HepG2 (cell line): Measurements from ENCODE around the gene ZFP36L2. TPM values are rescaled to one million over a fixed set of nuclear protein-coding genes. Genes with fewer than 3 reads are reported as not detected.

ENCODE experiments used
- CHD4 ChIP-seq: fragments of 200-600 bp; sonication (generic); IDR thresholded peaks from 2 replicates; pipeline ENCODE4 v1.7.0; 2017; ENCODE audit warnings: mild to moderate bottlenecking, low read length, borderline replicate concordance
- DZIP1 ChIP-seq: sonication (generic); formaldehyde crosslinking; IDR thresholded peaks from 2 replicates; pipeline ENCODE4 v1.5.0; 2020; ENCODE audit warnings: mild to moderate bottlenecking, missing genetic modification reagents
- E2F1 ChIP-seq: sonication (generic); formaldehyde crosslinking; IDR thresholded peaks from 2 replicates; pipeline ENCODE4 v1.5.0; 2020; ENCODE audit warnings: missing genetic modification reagents
- ERF ChIP-seq: IDR thresholded peaks from 2 replicates; pipeline ENCODE4 v1.6.1; 2018; ENCODE audit warnings: missing biosample characterization, missing genetic modification reagents
- KAT8 ChIP-seq: IDR thresholded peaks from 2 replicates; pipeline ENCODE4 v1.6.1; 2016; ENCODE audit warnings: missing genetic modification reagents, missing compliant biosample characterization
- MBNL3 ChIP-seq: fragments of 250-450 bp; sonication (Bioruptor Pico); conservative IDR thresholded peaks from 2 replicates; pipeline ENCODE4 v1.8.0; 2022; ENCODE audit warnings: mild to moderate bottlenecking, inconsistent platforms
- MEF2D ChIP-seq: sonication (generic); formaldehyde crosslinking; IDR thresholded peaks from 2 replicates; pipeline ENCODE4 v1.5.1; 2020; ENCODE audit warnings: mild to moderate bottlenecking, missing genetic modification reagents
- MTF2 ChIP-seq: sonication (generic); formaldehyde crosslinking; IDR thresholded peaks from 2 replicates; pipeline ENCODE4 v1.5.0; 2020; ENCODE audit warnings: missing genetic modification reagents, borderline replicate concordance
- NFRKB ChIP-seq: fragments of 450-650 bp; IDR thresholded peaks from 2 replicates; pipeline ENCODE4 v1.6.1; 2017
- PHF21A ChIP-seq: sonication (generic); formaldehyde crosslinking; IDR thresholded peaks from 2 replicates; pipeline ENCODE4 v1.5.0; 2020; ENCODE audit warnings: mild to moderate bottlenecking, missing genetic modification reagents
- SNAI1 ChIP-seq: sonication (generic); formaldehyde crosslinking; IDR thresholded peaks from 2 replicates; pipeline ENCODE4 v1.5.0; 2020; ENCODE audit warnings: mild to moderate bottlenecking, missing genetic modification reagents, borderline replicate concordance
- SRSF1 ChIP-seq: fragments of 200-400 bp; formaldehyde crosslinking; optimal IDR thresholded peaks from 2 replicates; pipeline ENCODE3; 2017; ENCODE audit warnings: mild to moderate bottlenecking, low read depth, low read length, moderate library complexity
- SRSF9 ChIP-seq: fragments of 200-400 bp; formaldehyde crosslinking; IDR thresholded peaks from 2 replicates; pipeline ENCODE4 v1.6.1; 2018; ENCODE audit warnings: borderline replicate concordance, mild to moderate bottlenecking, low read depth, low read length; ENCODE audit not compliant: insufficient read depth, poor library complexity, severe bottlenecking
- TMF1 ChIP-seq: sonication (generic); formaldehyde crosslinking; IDR thresholded peaks from 2 replicates; pipeline ENCODE4 v1.8.1; 2022; ENCODE audit warnings: low read depth, missing genetic modification reagents
- ZNF180 ChIP-seq: sonication (generic); formaldehyde crosslinking; IDR thresholded peaks from 2 replicates; pipeline ENCODE4 v1.4.0; 2020; ENCODE audit warnings: low read depth, missing genetic modification reagents, borderline replicate concordance
- ZNF34 ChIP-seq: sonication (generic); formaldehyde crosslinking; IDR thresholded peaks from 2 replicates; pipeline ENCODE4 v1.4.0; 2020; ENCODE audit warnings: mild to moderate bottlenecking, missing genetic modification reagents, borderline replicate concordance
- ZNF343 ChIP-seq: sonication (generic); formaldehyde crosslinking; IDR thresholded peaks from 2 replicates; pipeline ENCODE4 v1.4.0; 2020; ENCODE audit warnings: mild to moderate bottlenecking, missing genetic modification reagents
- ZNF451 ChIP-seq: sonication (generic); formaldehyde crosslinking; IDR thresholded peaks from 2 replicates; pipeline ENCODE4 v1.5.0; 2020; ENCODE audit warnings: mild to moderate bottlenecking, missing genetic modification reagents
- ZNF740 ChIP-seq: sonication (generic); formaldehyde crosslinking; IDR thresholded peaks from 2 replicates; pipeline ENCODE4 v1.4.0; 2020; ENCODE audit warnings: missing genetic modification reagents
- ZNF773 ChIP-seq: sonication (generic); formaldehyde crosslinking; IDR thresholded peaks from 2 replicates; pipeline ENCODE4 v1.4.0; 2020; ENCODE audit warnings: missing genetic modification reagents, borderline replicate concordance
- ZSCAN20 ChIP-seq: sonication (generic); formaldehyde crosslinking; IDR thresholded peaks from 2 replicates; pipeline ENCODE4 v1.4.0; 2020; ENCODE audit warnings: missing genetic modification reagents, mild to moderate bottlenecking, borderline replicate concordance
- polyA plus RNA-seq, 8 experiments: library from polyadenylated mRNA; depleted of rRNA in 3 of 8; stranded (reverse) in 7 of 8; unstranded in 1 of 8; fragments of >200 nt; fragmentation: Illumina TruSeq in 4 of 8; extraction: Trizol in 4 of 8; gene quantifications; 2 replicates each; pipeline versions ENCODE4 v1.2.1 to v1.2.3, GENCODE V29; 2011 to 2016; ENCODE audit warnings: low read depth in 4 of 8, missing spikeins in 1 of 8, mixed read lengths in 1 of 8; ENCODE audit not compliant: insufficient read depth in 1 of 8
- total RNA-seq, 5 experiments: library from RNA; depleted of rRNA; stranded (reverse); fragments of >200 nt; fragmentation: Illumina TruSeq; extraction: Trizol; gene quantifications; 2 replicates each; pipeline ENCODE4 v1.2.3, GENCODE V29; 2016; ENCODE audit warnings: low read depth in 1 of 5
- TF ChIP-seq, protein P1 (sequence below): sonication (generic); formaldehyde crosslinking; IDR thresholded peaks from 2 replicates; pipeline ENCODE4 v1.5.1; 2020; ENCODE audit warnings: missing genetic modification reagents, mild to moderate bottlenecking, borderline replicate concordance
- TF ChIP-seq, protein P2 (sequence below): sonication (generic); formaldehyde crosslinking; IDR thresholded peaks from 2 replicates; pipeline ENCODE4 v1.5.1; 2020; ENCODE audit warnings: mild to moderate bottlenecking, missing genetic modification reagents, moderate library complexity

ZFP36L2 gene
- total and polyA plus RNA-seq, 2 of the 13 experiments (the other 11 are each of a cell fraction or from before 2014, with no cell fraction given): 11.2 to 21.8 TPM

GRCh38 chr2:43228756-43229659 lies 2.6 kb upstream of the ZFP36L2 start (continued):
- TF ChIP-seq ZNF451 (no peak), TMF1 (CRISPR knock-in tag) (no peak), E2F1 (CRISPR knock-in tag) (0 out of 2 replicates have a peak, but pooled peaks have one; percentile 33), KAT8 (CRISPR knock-in tag) (0 out of 2 replicates have a peak, but pooled peaks have one; percentile 5), NFRKB (no peak), CHD4 (peak; percentile 35; the same call in 1 of the 2 replicates), MEF2D (no peak), ERF (CRISPR knock-in tag) (no peak; the same call in 1 of the 2 replicates), ZNF773 (CRISPR knock-in tag) (no peak), PHF21A (CRISPR knock-in tag) (0 out of 2 replicates have a peak, but pooled peaks have one; percentile 23), SNAI1 (no peak), SRSF1 (no peak), MBNL3 (CRISPR knock-in tag) (no peak), MTF2 (CRISPR knock-in tag) (no peak), ZNF180 (CRISPR knock-in tag) (no peak), ZNF343 (CRISPR knock-in tag) (no peak), ZNF740 (CRISPR knock-in tag) (0 out of 2 replicates have a peak, but pooled peaks have one; percentile 26), DZIP1 (CRISPR knock-in tag) (no peak), ZSCAN20 (CRISPR knock-in tag) (0 out of 2 replicates have a peak, but pooled peaks have one; percentile 54), ZNF34 (CRISPR knock-in tag) (no peak), SRSF9 (no peak)
- TF ChIP-seq, protein P1, sequence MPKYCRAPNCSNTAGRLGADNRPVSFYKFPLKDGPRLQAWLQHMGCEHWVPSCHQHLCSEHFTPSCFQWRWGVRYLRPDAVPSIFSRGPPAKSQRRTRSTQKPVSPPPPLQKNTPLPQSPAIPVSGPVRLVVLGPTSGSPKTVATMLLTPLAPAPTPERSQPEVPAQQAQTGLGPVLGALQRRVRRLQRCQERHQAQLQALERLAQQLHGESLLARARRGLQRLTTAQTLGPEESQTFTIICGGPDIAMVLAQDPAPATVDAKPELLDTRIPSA (CRISPR knock-in tag): no peak
- TF ChIP-seq, protein P2, sequence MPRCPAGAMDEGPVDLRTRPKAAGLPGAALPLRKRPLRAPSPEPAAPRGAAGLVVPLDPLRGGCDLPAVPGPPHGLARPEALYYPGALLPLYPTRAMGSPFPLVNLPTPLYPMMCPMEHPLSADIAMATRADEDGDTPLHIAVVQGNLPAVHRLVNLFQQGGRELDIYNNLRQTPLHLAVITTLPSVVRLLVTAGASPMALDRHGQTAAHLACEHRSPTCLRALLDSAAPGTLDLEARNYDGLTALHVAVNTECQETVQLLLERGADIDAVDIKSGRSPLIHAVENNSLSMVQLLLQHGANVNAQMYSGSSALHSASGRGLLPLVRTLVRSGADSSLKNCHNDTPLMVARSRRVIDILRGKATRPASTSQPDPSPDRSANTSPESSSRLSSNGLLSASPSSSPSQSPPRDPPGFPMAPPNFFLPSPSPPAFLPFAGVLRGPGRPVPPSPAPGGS (CRISPR knock-in tag): no peak
